ENCODE results near the gene LPP. TPM values are rescaled to one million over a fixed set of nuclear protein-coding genes. Genes with fewer than 3 reads are reported as not detected.

The LPP gene
- polyA plus RNA-seq, 2 of the 4 experiments (the other 2 are of a cell fraction): 11.0 to 30.8 TPM

DNA sequence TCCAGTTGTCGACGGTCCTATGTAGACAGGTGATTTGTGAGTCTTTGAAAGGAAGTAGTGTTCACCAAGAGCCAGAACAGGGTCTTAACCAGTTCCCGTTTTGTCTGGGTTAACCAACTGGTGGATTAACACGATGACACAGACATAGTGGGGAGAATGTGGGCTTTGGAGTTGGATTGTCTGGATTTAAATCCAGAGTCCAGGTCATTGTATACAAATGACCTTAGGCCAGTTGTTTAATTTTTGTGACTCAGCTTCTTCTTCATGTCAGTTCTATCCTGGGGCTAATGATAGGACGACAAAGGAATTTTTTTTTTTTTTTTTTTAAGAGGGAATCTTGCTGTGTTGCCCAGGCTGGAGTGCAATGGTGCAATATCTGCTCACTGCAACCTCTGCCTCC, 126.7 kb downstream of the LPP start:
- peak in 1 of 2 experiments; percentile 54; a peak in 3 of 6 replicates for ATAC-seq
- no peak for DNase-seq (ENCODE audit: low read depth in 1 of 2, low spot score in 1 of 2)
- TF ChIP-seq FOSL2 (IDR thresholded peaks at IDR 0.05) (no peak), FOSL2 (CRISPR knock-in tag; IDR thresholded peaks at IDR 0.05) (peak; percentile 11; the same call in 1 of the 2 replicates), CEBPB (IDR thresholded peaks at IDR 0.05) (peak in 1 of 2 experiments; percentile 41; a peak in 1 of 4 replicates), NR3C1 (IDR thresholded peaks at IDR 0.05) (no peak), GATA3 (IDR thresholded peaks at IDR 0.05; ENCODE audit: borderline replicate concordance) (peak; percentile 26; the same call in 1 of the 2 replicates)
- TF ChIP-seq, protein P1, sequence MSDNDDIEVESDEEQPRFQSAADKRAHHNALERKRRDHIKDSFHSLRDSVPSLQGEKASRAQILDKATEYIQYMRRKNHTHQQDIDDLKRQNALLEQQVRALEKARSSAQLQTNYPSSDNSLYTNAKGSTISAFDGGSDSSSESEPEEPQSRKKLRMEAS (IDR thresholded peaks at IDR 0.05): no peak
- Histone ChIP-seq H3K4me3 (no peak overlapping the region), H3K4me1 (peaks cover 78% of the 10 kb centered on the region), H3K27ac (peak overlapping the region; percentile 37 to 65; a peak in 4 of 6 replicates), H3K4me2 (peak overlapping the region; percentile 51), H3K9me3 (no peaks in the 10 kb centered on the region)
- FAIRE-seq: no peak
- ChIA-PET POLR2A (no interaction called here), CTCF (interaction anchor here (0.6 to 3.5 kb wide), 3 partner anchors 17 to 540 kb away, joined by 3 to 19 read pairs (median 5); no protein-coding TSS in a partner anchor)
- 39% methylated on average over 5 of the region's 5 CpGs for WGBS (ENCODE audit: missing lambda C conversion rate)

DNA sequence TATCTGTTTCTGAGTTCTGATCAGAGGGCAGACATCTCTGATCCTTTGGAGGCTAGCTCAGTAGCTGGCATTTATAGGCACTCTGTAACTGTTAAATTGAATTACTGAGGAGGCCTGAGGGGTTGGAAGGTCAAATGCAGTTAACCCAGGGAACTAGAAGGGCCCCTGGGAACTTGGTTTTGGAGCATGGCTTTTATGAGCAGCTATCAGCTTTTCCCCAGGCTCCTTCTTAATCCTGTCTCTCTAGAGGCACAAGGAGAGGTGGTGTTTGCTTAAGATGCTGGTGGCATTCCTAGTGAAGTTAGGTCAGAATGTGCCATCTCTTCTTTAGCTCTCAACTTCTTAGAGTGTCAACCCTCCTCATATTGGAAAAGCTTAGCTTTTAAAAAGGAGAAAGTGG, 128.9 kb downstream of the LPP start:
- DNase-seq (ENCODE audit: low read depth in 1 of 2, low spot score in 1 of 2) (no peak), FAIRE-seq (no peak), ATAC-seq (peak in 1 of 2 experiments; percentile 35; a peak in 2 of 6 replicates)
- TF ChIP-seq MYC (IDR thresholded peaks at IDR 0.05; ENCODE audit: borderline replicate concordance, low read length): no peak
- TF ChIP-seq POLR2A (IDR thresholded peaks at IDR 0.05; ENCODE audit: low read length): no peak
- no peak for TF ChIP-seq MAFK (IDR thresholded peaks at IDR 0.05; ENCODE audit: partially characterized antibody)
- TF ChIP-seq HOXB13 (CRISPR knock-in tag; IDR thresholded peaks at IDR 0.05; ENCODE audit: low read depth): no peak
- TF ChIP-seq EHF (CRISPR knock-in tag; IDR thresholded peaks at IDR 0.05): no peak
- no peak for TF ChIP-seq RNF2 (IDR thresholded peaks at IDR 0.05; ENCODE audit: borderline replicate concordance, low read depth)
- TF ChIP-seq BHLHE40 (IDR thresholded peaks at IDR 0.05; ENCODE audit: low read depth, low read length): no peak
- TF ChIP-seq, protein P2, sequence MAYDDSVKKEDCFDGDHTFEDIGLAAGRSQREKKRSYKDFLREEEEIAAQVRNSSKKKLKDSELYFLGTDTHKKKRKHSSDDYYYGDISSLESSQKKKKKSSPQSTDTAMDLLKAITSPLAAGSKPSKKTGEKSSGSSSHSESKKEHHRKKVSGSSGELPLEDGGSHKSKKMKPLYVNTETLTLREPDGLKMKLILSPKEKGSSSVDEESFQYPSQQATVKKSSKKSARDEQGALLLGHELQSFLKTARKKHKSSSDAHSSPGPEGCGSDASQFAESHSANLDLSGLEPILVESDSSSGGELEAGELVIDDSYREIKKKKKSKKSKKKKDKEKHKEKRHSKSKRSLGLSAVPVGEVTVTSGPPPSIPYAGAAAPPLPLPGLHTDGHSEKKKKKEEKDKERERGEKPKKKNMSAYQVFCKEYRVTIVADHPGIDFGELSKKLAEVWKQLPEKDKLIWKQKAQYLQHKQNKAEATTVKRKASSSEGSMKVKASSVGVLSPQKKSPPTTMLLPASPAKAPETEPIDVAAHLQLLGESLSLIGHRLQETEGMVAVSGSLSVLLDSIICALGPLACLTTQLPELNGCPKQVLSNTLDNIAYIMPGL (CRISPR knock-in tag; IDR thresholded peaks at IDR 0.05; ENCODE audit: borderline replicate concordance): no peak
- TF ChIP-seq, protein P3, sequence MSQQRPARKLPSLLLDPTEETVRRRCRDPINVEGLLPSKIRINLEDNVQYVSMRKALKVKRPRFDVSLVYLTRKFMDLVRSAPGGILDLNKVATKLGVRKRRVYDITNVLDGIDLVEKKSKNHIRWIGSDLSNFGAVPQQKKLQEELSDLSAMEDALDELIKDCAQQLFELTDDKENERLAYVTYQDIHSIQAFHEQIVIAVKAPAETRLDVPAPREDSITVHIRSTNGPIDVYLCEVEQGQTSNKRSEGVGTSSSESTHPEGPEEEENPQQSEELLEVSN (IDR thresholded peaks at IDR 0.05; ENCODE audit: borderline replicate concordance, low read depth): no peak
- Histone ChIP-seq H3K4me3 (no peak overlapping the region), H3K27ac (peak overlapping the region; percentile 43 to 69; a peak in 4 of 6 replicates), H3K4me1 (peaks cover 80% of the 10 kb centered on the region), H3K9me3 (no peaks in the 10 kb centered on the region), H3K4me2 (peak overlapping the region; percentile 37)
- CTCF ChIA-PET: interaction anchor here (1.2 to 1.8 kb wide), 3 partner anchors 12 to 672 kb away, joined by 3 to 4 read pairs (median 4); no protein-coding TSS in a partner anchor
- POLR2A ChIA-PET: no interaction called here

DNA sequence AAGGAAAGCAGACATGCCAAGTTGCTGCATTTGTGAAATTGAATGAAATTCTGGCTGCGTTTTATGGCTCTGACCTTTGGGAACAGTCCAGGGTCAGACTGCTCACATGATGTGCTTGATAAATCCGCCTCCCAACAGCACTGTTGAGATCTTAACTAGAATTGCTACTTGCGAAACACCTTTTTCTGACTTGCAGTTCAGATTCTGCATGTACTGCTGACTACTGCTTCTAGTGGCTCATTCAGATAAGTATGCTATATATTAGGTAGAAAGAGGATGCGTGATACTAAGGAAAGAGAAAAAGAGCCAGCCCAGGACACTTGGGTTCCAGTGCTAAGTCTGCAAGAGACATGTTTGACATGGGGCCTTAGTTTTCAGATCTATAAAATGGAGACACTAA, 129.4 kb downstream of the LPP start:
- FAIRE-seq (no peak), ATAC-seq (peak in 1 of 2 experiments; percentile 25; a peak in 3 of 6 replicates), DNase-seq (ENCODE audit: low read depth in 1 of 2, low spot score in 1 of 2) (no peak)
- ChIA-PET CTCF (interaction anchor here (1.2 to 1.8 kb wide), 3 partner anchors 11 to 671 kb away, joined by 3 to 4 read pairs (median 4); no protein-coding TSS in a partner anchor), POLR2A (no interaction called here)
- H3K4me3 ChIP-seq: no peak overlapping the region
- WGBS (ENCODE audit: missing lambda C conversion rate): 69% methylated on average over 4 of the region's 4 CpGs
- no peaks in the 10 kb centered on the region for H3K9me3 ChIP-seq
- peaks cover 81% of the 10 kb centered on the region for H3K4me1 ChIP-seq
- TF ChIP-seq CEBPB (IDR thresholded peaks at IDR 0.05) (peak; percentile 42 to 65; a peak in 2 of 4 replicates), POLR2A (IDR thresholded peaks at IDR 0.05; ENCODE audit: low read length) (no peak)
- peak overlapping the region; percentile 43 to 69; a peak in 4 of 6 replicates for H3K27ac ChIP-seq
- peak overlapping the region; percentile 37 for H3K4me2 ChIP-seq

DNA sequence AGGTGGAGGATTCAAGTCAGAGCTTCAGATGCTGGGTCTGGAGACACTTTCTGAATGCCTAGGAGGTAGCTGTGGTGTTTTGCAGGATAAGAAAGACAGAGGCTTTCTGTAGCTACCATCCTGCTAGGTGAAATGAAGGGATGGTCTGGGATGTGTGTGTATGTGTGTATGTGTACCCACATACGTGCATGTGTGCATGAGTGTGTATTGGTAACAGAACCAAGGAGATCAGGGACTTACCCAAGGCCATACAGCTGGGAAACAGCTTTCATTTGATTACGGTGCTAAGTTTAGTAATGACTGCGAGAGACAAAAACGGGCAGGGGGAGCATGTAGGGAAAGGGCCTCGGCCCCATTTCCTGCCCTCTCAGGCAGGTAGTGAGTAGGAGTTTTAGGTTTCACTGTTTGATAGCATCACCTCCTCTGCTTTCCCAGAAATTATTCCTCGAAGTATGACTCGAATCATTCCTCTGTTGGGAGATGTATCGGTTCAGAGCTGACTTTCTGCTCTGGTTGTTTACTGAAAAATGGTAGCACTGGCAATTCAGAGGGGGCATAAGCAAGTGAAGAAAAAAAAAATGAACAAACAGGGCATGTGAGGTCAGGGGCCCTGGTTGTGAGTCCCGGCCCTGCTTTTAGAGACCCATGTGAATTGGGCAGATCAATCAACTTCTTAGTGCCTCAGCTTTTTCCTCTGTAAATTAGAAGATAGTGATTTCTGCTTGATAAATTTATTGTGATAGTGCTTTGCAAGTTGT, 130.7 kb downstream of the LPP start:
- POLR2A ChIA-PET: no interaction called here
- TF ChIP-seq RARB (CRISPR knock-in tag; IDR thresholded peaks at IDR 0.05) (no peak), EP300 (IDR thresholded peaks at IDR 0.05) (no peak), RFX5 (IDR thresholded peaks at IDR 0.05) (no peak), SREBF2 (IDR thresholded peaks at IDR 0.05) (no peak), MYC (IDR thresholded peaks at IDR 0.05; ENCODE audit: borderline replicate concordance, low read length) (no peak), KDM1A (IDR thresholded peaks at IDR 0.05; ENCODE audit: low read depth) (no peak), FOXS1 (CRISPR knock-in tag; IDR thresholded peaks at IDR 0.05) (no peak), ESRRA (IDR thresholded peaks at IDR 0.05; ENCODE audit: borderline replicate concordance, low read length) (no peak)
- TF ChIP-seq, protein P4, sequence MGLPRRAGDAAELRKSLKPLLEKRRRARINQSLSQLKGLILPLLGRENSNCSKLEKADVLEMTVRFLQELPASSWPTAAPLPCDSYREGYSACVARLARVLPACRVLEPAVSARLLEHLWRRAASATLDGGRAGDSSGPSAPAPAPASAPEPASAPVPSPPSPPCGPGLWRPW (IDR thresholded peaks at IDR 0.05): no peak
- TF ChIP-seq, protein P2 (CRISPR knock-in tag; IDR thresholded peaks at IDR 0.05; ENCODE audit: borderline replicate concordance): no peak
- TF ChIP-seq, protein P1 (IDR thresholded peaks at IDR 0.05): no peak
- CTCF ChIA-PET: interaction anchor here (0.7 to 1.8 kb wide), 4 partner anchors 10 to 670 kb away, joined by 3 to 4 read pairs (median 4); no protein-coding TSS in a partner anchor
- Histone ChIP-seq H3K4me2 (no peak overlapping the region), H3K4me3 (no peak overlapping the region), H3K4me1 (peaks cover 75% of the 10 kb centered on the region), H3K27ac (peak overlapping the region; percentile 5 to 69; a peak in 4 of 6 replicates), H3K9me3 (no peaks in the 10 kb centered on the region)
- FAIRE-seq: no peak
- 81% methylated on average over 9 of the region's 9 CpGs for WGBS (ENCODE audit: missing lambda C conversion rate)
- ATAC-seq: no peak
- DNase-seq (ENCODE audit: low read depth in 1 of 2, low spot score in 1 of 2): no peak
